ENCODE data around the gene MAP4.

DNA sequence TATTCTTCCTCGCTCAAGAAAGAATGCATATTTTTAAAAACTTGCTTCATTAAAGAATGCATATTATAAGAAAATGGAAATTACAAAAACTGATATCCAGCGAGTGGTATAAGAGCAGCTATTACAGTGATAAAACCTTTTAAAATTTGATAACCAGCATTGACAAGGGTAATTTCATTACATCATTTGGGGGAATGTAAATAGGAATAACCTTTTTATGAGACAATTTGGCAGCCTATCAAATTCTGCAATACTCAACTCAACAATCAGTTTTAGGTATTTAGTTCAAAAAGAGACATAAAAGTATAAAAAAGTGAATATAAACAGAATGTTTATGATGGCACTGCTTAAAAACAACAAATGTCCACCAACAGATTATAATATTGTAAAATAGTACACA, 35.4 kb downstream of the MAP4 start:
- TF ChIP-seq GATA2 (IDR thresholded peaks at IDR 0.05; ENCODE audit: low read depth, low read length) (no peak), GATA3 (IDR thresholded peaks at IDR 0.05; ENCODE audit: low read depth, low read length) (no peak)
